Gastroesophageal sphincter (tissue), 4 donors: ENCODE measurements around the gene FBP2. TPM values are rescaled to one million over a fixed set of nuclear protein-coding genes. Genes with fewer than 3 reads are reported as not detected.

Experiments used
- ATAC-seq: fragments of 150-250 bp; one replicate; pipeline ENCODE4 v1.9.1; 2016; ENCODE audit warnings: mild to moderate bottlenecking, moderate library complexity
- H3K27ac ChIP-seq, 4 donors: fragments of 200-600 bp; sonication (generic) in 3 of 4; 1 replicate in 3 of 4; 2 replicates in 1 of 4; pipeline ENCODE4 v1.5.1; 2016 to 2019
- H3K27me3 ChIP-seq: fragments of 200-600 bp; sonication (generic); one replicate; pipeline ENCODE4 v1.5.1; 2019
- H3K36me3 ChIP-seq, 2 donors: fragments of 200-600 bp; sonication (generic); one replicate each; pipeline ENCODE4 v1.5.1; 2019; ENCODE audit warnings: control low read depth in 1 of 2
- H3K4me1 ChIP-seq, 3 donors: fragments of 200-600 bp; sonication (generic); 1 replicate in 2 of 3; 2 replicates in 1 of 3; pipeline ENCODE4 v1.5.1; 2016 to 2019; ENCODE audit warnings: control low read depth in 2 of 3
- H3K4me3 ChIP-seq, 2 donors: fragments of 200-600 bp; sonication (generic); one replicate each; pipeline ENCODE4 v1.5.1; 2019; ENCODE audit warnings: mild to moderate bottlenecking in 1 of 2, moderate library complexity in 1 of 2
- H3K9me3 ChIP-seq, 3 donors: fragments of 200-600 bp; sonication (generic); one replicate each; pipeline ENCODE4 v1.5.1; 2017 to 2019; ENCODE audit warnings: control low read depth in 2 of 3
- CTCF ChIP-seq, 4 experiments: fragments of 200-600 bp in 2 of 4; fragments of 450-650 bp in 2 of 4; sonication (generic) in 1 of 4; IDR thresholded peaks; one replicate each; pipeline ENCODE4 v1.5.1; 2017 to 2019; ENCODE audit warnings: antibody characterized with exemption in 4 of 4, mild to moderate bottlenecking in 2 of 4, moderate library complexity in 2 of 4
- EP300 ChIP-seq: sonication (generic); formaldehyde crosslinking; IDR thresholded peaks from one replicate; pipeline ENCODE4 v1.6.1; 2017; ENCODE audit warnings: antibody characterized with exemption, mild to moderate bottlenecking
- POLR2A ChIP-seq, 2 donors: fragments of 450-650 bp; IDR thresholded peaks; one replicate each; pipeline ENCODE4 v1.6.1; 2017; ENCODE audit warnings: antibody characterized with exemption in 2 of 2, mild to moderate bottlenecking in 2 of 2, moderate library complexity in 1 of 2
- POLR2AphosphoS5 ChIP-seq: sonication (generic); formaldehyde crosslinking; IDR thresholded peaks from one replicate; pipeline ENCODE4 v1.6.1; 2017; ENCODE audit warnings: antibody characterized with exemption
- WGBS, 2 donors: methylation state at CpG; one replicate each; pipeline ENCODE4 v1.1.5; 2018; ENCODE audit warnings: low coverage in 1 of 2; 5-methylcytosine and 5-hydroxymethylcytosine counted together
- total RNA-seq, 4 donors: library from RNA; depleted of rRNA; stranded (reverse); fragments of >200 nt; gene quantifications; one replicate each; pipeline ENCODE4 v1.1.0, GENCODE V29; 2016

The FBP2 gene
- total RNA-seq, 4 donors from 2014 or later: not detected

- WGBS, 2 donors: 92% methylated on average over 2 of the region's 9 CpGs; no CpG with 5 or more reads in 1 of the 2 donors
- no peak overlapping the region for H3K4me3 ChIP-seq
Measured at GRCh38 chr9:94623253-94623652, 29.6 kb upstream of the FBP2 start.

GRCh38 chr9:94622087-94622800, 28.6 kb upstream of the FBP2 start:
- WGBS, 2 donors: 86 to 88% methylated on average over 9 to 16 of the region's 19 CpGs
- no peak for ATAC-seq
- Histone ChIP-seq H3K4me3 (no peak overlapping the region), H3K36me3 (no peaks in the 10 kb centered on the region), H3K9me3 (no peaks in the 10 kb centered on the region), H3K27me3 (no peaks in the 10 kb centered on the region), H3K4me1 (peaks cover 0 to 8% (median 0%) of the 10 kb centered on the region in 3 donors), H3K27ac (no peak overlapping the region)
- TF ChIP-seq POLR2AphosphoS5 (no peak), EP300 (no peak), CTCF (IDR thresholded peaks at IDR 0.05) (no peak), POLR2A (IDR thresholded peaks at IDR 0.05) (no peak)

More at GRCh38 chr9:94623253-94623652, 29.6 kb upstream of the FBP2 start:
- ATAC-seq: no peak
- H3K9me3 ChIP-seq: no peaks in the 10 kb centered on the region
- no peaks in the 10 kb centered on the region for H3K27me3 ChIP-seq
- TF ChIP-seq EP300 (no peak), POLR2AphosphoS5 (no peak), CTCF (IDR thresholded peaks at IDR 0.05) (no peak), POLR2A (IDR thresholded peaks at IDR 0.05) (no peak)
- peaks cover 0 to 8% (median 0%) of the 10 kb centered on the region in 3 donors for H3K4me1 ChIP-seq
- H3K36me3 ChIP-seq: no peaks in the 10 kb centered on the region
- H3K27ac ChIP-seq: no peak overlapping the region

GRCh38 chr9:94619026-94619425, 25.4 kb upstream of the FBP2 start:
- Histone ChIP-seq H3K4me3 (no peak overlapping the region), H3K36me3 (no peaks in the 10 kb centered on the region), H3K27ac (no peak overlapping the region), H3K27me3 (no peaks in the 10 kb centered on the region), H3K4me1 (peaks cover 0 to 8% (median 0%) of the 10 kb centered on the region in 3 donors), H3K9me3 (no peaks in the 10 kb centered on the region)
- TF ChIP-seq CTCF (IDR thresholded peaks at IDR 0.05): no peak
- no peak for TF ChIP-seq EP300
- no peak for TF ChIP-seq POLR2AphosphoS5
- no peak for TF ChIP-seq POLR2A (IDR thresholded peaks at IDR 0.05)
- ATAC-seq: no peak
- WGBS, 2 donors: 22 to 32% methylated on average over 4 of the region's 4 CpGs

- Histone ChIP-seq H3K4me3 (no peak overlapping the region), H3K27me3 (peaks cover 9% of the 10 kb centered on the region), H3K4me1 (no peaks in the 10 kb centered on the region), H3K36me3 (no peaks in the 10 kb centered on the region), H3K27ac (no peak overlapping the region), H3K9me3 (no peaks in the 10 kb centered on the region)
- TF ChIP-seq CTCF (IDR thresholded peaks at IDR 0.05) (no peak), POLR2AphosphoS5 (no peak), POLR2A (IDR thresholded peaks at IDR 0.05) (no peak), EP300 (no peak)
- no peak for ATAC-seq
- 81 to 96% methylated on average over 2 to 3 of the region's 3 CpGs for WGBS, 2 donors
Measured at GRCh38 chr9:94613003-94613402, 19.4 kb upstream of the FBP2 start.

GRCh38 chr9:94612071-94612470, 18.4 kb upstream of the FBP2 start:
- Histone ChIP-seq H3K9me3 (no peaks in the 10 kb centered on the region), H3K36me3 (no peaks in the 10 kb centered on the region), H3K27ac (no peak overlapping the region), H3K4me3 (no peak overlapping the region), H3K27me3 (peaks cover 9% of the 10 kb centered on the region), H3K4me1 (no peaks in the 10 kb centered on the region)
- no peak for ATAC-seq
- 85 to 100% methylated on average over 1 to 7 of the region's 7 CpGs for WGBS, 2 donors
- TF ChIP-seq POLR2AphosphoS5: no peak
- TF ChIP-seq POLR2A (IDR thresholded peaks at IDR 0.05): no peak
- no peak for TF ChIP-seq CTCF (IDR thresholded peaks at IDR 0.05)
- no peak for TF ChIP-seq EP300
